ENCODE data around the gene NKD1. TPM values are rescaled to one million over a fixed set of nuclear protein-coding genes. Genes with fewer than 3 reads are reported as not detected.

Gene NKD1
- total RNA-seq, 2 donors from 2014 or later: 1.1 to 3.0 TPM

DNA sequence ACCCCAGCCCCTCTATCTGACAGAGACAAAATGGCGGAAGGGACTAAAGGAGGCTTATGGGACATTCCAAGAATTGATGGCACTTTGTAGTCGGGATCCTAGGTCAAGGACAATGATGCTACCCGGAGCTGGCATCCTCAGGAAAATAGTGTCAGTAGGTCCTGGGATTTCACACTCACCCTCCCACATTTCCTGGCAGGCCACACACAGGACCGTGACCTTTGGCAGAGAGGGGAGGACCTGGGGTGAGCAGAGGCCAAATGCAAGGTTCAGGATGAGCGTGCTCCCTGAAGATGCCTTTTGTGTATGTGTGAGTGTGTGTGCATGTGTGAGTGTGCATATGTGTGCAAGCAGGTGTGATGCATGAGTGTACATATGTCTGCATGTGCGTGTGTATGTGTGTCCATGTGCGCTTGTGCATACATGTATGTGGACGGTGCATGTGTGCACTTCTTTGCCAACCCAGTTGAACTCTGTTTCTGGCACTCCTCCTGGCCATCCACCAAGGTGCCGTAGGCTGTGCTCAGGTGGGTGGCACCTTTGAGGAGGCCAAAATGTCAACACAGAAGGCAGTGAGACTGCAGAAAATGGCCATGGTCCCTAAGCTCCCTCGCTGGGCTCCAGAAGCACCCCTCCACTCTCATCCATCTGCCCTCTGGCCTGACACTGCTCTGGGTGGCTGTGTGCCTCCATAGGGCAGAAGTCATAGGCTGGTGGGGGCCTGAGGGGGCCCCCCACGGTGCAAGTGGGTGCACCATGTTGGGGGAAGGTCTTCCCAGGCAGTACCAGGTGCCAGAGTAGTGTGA is 72.7 kb downstream of the NKD1 start:
- Histone ChIP-seq H3K36me3 (no peaks in the 10 kb centered on the region), H3K4me3 (no peak overlapping the region), H3K9me3 (no peaks in the 10 kb centered on the region), H3K27ac (no peak overlapping the region), H3K4me1 (peaks cover 0 to 12% of the 10 kb centered on the region in 2 donors), H3K27me3 (no peaks in the 10 kb centered on the region)
- DNase-seq (ENCODE audit: low spot score): no peak
- TF ChIP-seq, protein P1, sequence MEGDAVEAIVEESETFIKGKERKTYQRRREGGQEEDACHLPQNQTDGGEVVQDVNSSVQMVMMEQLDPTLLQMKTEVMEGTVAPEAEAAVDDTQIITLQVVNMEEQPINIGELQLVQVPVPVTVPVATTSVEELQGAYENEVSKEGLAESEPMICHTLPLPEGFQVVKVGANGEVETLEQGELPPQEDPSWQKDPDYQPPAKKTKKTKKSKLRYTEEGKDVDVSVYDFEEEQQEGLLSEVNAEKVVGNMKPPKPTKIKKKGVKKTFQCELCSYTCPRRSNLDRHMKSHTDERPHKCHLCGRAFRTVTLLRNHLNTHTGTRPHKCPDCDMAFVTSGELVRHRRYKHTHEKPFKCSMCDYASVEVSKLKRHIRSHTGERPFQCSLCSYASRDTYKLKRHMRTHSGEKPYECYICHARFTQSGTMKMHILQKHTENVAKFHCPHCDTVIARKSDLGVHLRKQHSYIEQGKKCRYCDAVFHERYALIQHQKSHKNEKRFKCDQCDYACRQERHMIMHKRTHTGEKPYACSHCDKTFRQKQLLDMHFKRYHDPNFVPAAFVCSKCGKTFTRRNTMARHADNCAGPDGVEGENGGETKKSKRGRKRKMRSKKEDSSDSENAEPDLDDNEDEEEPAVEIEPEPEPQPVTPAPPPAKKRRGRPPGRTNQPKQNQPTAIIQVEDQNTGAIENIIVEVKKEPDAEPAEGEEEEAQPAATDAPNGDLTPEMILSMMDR (IDR thresholded peaks at IDR 0.05): no peak

DNA sequence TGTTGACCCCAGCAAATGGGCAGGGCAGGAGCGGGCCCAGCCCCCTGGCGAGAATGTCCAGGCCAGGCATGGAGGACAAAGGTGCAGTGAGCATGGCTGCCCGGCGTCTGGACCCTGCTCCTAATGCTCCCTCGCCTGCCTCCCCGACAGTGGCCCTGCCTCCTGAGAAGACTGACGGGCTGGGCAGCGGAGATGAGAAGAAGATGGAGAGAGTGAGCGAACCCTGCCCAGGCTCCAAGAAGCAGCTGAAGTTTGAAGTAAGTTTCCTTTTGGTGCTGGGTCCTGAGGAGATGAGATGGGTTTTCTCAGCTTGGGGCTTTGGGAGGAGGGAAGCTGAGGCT is 73.2 kb downstream of the NKD1 start:
- H3K4me1 ChIP-seq: peaks cover 0 to 6% of the 10 kb centered on the region in 2 donors

DNA sequence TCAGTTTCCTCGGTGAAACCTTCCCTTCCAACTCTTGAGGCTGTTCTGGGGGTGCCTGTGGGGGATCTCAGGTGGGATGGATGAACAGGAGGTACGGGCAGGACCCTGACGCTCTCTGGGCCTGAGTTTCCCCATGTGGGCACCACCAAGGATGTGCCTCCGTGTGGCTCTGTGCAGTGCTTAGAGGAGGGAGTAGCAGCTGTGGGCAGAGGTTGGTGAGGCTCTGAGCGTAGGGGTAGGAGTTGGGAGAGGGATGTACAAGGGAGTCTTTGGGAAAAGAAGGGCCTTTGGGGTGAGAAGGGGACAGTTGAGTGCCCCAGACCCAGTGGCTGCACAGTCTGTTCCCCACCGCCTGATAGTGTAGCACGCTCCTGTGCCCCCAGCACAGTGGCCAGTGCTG is 73.8 kb downstream of the NKD1 start:
- H3K4me3 ChIP-seq: no peak overlapping the region
- no peaks in the 10 kb centered on the region for H3K27me3 ChIP-seq
- peaks cover 0 to 4% of the 10 kb centered on the region in 2 donors for H3K4me1 ChIP-seq
- H3K9me3 ChIP-seq: no peaks in the 10 kb centered on the region
- H3K27ac ChIP-seq: no peak overlapping the region
- no peaks in the 10 kb centered on the region for H3K36me3 ChIP-seq
- no peak for DNase-seq (ENCODE audit: low spot score)
- TF ChIP-seq, protein P1 (IDR thresholded peaks at IDR 0.05): no peak

More for the DNA sequence above, 73.2 kb downstream of the NKD1 start:
- Histone ChIP-seq H3K9me3 (no peaks in the 10 kb centered on the region), H3K27me3 (no peaks in the 10 kb centered on the region), H3K27ac (no peak overlapping the region), H3K4me3 (no peak overlapping the region), H3K36me3 (no peaks in the 10 kb centered on the region)
- no peak for DNase-seq (ENCODE audit: low spot score)
- TF ChIP-seq, protein P1 (IDR thresholded peaks at IDR 0.05): no peak

DNA sequence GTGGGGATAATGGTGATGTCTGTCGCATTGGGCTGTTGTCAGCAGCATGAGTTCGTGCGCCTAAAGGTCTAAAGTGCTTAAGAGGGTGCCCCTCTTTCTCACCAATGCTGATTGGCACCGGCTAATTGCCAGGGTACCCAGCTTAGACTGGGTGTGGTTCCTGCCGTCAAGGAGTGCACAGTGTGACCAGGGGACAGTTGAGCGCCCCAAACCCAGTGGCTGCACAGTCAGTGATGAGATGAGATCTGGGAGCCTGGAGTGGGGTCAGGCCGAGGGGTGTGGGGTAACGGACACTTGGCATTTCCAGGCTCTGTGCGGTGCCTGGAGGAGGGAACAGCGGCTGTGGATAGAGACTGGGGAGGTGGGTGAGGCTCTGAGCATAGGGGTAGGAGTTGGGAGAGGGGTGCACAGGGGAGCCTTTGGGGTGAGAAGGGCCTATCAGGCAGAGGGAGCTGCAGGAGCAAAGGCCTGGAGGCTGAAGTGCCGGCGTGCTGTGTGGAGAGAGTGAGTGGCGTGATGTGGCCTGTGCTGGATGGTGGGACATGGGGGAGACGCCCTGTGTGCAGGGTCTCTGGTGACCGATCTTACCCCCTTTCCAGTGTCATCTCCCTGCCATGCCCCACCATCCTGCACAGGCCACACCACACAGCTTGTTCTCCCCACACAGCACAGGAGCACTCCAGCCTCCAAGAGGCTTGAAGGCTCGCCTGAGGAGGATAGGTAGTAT is 74.6 kb downstream of the NKD1 start:
- no peaks in the 10 kb centered on the region for H3K27me3 ChIP-seq
- no peaks in the 10 kb centered on the region for H3K36me3 ChIP-seq
- peaks cover 0 to 11% of the 10 kb centered on the region in 2 donors for H3K4me1 ChIP-seq
- no peak overlapping the region for H3K4me3 ChIP-seq
- TF ChIP-seq, protein P1 (IDR thresholded peaks at IDR 0.05): no peak
- H3K27ac ChIP-seq: no peak overlapping the region
- no peak for DNase-seq (ENCODE audit: low spot score)
- H3K9me3 ChIP-seq: no peaks in the 10 kb centered on the region

DNA sequence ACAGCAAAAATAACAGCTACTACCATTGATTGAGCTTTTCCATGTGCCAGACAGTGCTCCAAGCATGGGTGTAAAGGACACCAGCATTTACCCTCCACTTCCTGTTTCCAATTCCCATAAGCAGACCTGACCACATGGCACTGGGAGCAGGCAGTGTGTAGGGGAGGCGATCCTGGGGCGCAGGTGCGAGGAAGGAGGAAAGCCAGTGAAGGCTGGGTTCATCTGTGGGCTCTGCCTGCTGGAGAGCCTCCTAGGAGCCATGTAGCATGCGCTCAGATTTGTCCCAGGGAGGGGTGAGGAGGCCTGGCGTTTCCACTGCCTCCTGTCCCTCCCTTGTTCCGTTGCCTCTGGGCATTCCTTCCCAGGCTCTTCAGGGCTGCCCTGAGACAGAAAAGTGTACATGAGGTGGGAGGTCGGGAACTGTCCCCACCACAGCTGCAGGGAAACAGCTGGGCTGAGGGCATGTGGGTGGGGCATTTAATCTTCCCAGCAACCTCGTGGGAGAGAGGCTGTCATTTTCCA is 76.3 kb downstream of the NKD1 start:
- H3K36me3 ChIP-seq: no peaks in the 10 kb centered on the region
- DNase-seq (ENCODE audit: low spot score): no peak
- H3K27me3 ChIP-seq: no peaks in the 10 kb centered on the region
- H3K4me3 ChIP-seq: no peak overlapping the region
- no peaks in the 10 kb centered on the region for H3K9me3 ChIP-seq
- TF ChIP-seq, protein P1 (IDR thresholded peaks at IDR 0.05): no peak
- H3K4me1 ChIP-seq: peaks cover 0 to 11% of the 10 kb centered on the region in 2 donors
- H3K27ac ChIP-seq: no peak overlapping the region

All from right atrium auricular region (tissue), 2 donors.